OCI-LY7 (cell line): ENCODE measurements around the gene C9orf153.

ENCODE experiments used
- CTCF ChIP-seq: fragments of 200-600 bp; sonication (generic); conservative IDR thresholded peaks from 2 replicates; pipeline ENCODE4 v1.5.1; 2014; ENCODE audit warnings: mild to moderate bottlenecking, antibody characterized with exemption, low read length, moderate library complexity, mixed read lengths
- EZH2phosphoT487 ChIP-seq: fragments of 200-600 bp; sonication (generic); IDR thresholded peaks from 2 replicates; pipeline ENCODE4 v1.6.1; 2018; ENCODE audit warnings: low read depth, borderline replicate concordance, mild to moderate bottlenecking, mixed run types, antibody characterized with exemption, low read length, moderate library complexity, mixed read lengths

DNA sequence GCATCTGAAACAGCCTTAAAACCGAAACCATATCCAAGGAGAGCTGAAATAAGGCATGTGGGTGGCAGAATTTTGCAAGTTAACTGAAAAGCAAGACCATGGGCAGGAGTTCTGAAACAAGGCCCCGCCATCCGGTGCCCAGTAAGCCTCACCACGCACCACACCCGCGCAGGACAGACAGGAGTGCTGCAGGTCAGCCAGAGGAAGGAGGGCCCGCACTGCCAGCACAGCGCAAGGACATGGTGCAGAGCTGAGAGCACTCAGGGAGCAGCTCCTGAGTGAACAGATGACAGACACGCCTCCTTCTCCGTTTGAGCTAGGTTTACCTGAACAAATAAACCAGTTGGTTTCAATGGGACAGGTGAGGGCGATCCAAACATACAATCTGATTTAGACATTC lies 39.4 kb upstream of the C9orf153 start:
- TF ChIP-seq CTCF (no peak), EZH2phosphoT487 (no peak)
